ENCODE measurements around the gene ETNPPL. TPM values are rescaled to one million over a fixed set of nuclear protein-coding genes. Genes with fewer than 3 reads are reported as not detected.
"Not testable (repeated sequence)": the region's sequence is repeated elsewhere in the genome, so short reads cannot be mapped to it uniquely, and the experiment has no call there.

Gene ETNPPL
- total RNA-seq, 1 donor from 2014 or later, result 2.9 TPM

DNA sequence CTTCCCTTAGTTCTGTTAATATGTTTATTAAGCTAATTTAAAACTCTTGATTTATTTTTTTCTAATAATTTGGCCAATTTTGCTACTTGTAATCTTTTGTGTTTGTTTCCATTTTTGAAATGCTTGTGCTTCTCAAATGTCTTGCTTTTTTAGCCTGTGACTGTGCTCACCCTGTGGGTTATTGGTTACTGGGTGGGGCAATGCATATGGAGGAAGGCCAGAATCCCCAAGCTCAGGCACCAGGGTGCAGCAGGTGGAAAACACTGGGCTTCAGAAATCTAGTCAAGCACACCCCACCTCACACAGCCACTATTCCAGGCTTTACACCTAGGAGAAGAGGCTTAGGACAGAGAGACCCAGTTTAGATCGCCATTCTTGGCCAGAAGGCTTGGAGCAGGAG, 33.1 kb downstream of the ETNPPL start:
- Mint-ChIP-seq H3K36me3 (no peaks in the 10 kb centered on the region), H3K9me3 (peaks cover under 1% of the 10 kb centered on the region), H3K27me3 (no peaks in the 10 kb centered on the region), H3K27ac (no peak overlapping the region), H3K4me1 (ENCODE audit: unreplicated experiment) (no peaks in the 10 kb centered on the region), H3K4me3 (no peak overlapping the region)
- no peak for DNase-seq (ENCODE audit: extremely low spot score, unreplicated experiment)
- no peak for TF ChIP-seq CTCF (conservative IDR thresholded peaks at IDR 0.05)

DNA sequence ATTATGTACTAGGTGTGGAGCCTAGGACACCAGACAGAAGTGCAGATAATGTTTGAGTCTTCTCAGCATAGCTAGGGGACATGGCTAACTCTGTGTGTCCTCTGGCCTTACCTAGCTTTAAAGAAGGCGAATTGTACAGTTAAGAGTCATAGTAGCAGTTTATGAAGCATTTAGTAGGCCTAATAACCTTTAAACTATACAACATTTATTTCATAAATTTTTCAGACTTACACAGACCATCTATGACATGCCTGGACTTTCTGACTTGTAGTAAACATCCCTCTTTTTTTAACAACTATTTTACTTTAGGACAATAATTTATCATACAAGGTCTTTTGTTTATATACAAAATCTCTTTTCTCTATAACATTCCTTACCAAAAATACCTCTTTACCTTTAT, 37.4 kb downstream of the ETNPPL start:
- H3K27ac Mint-ChIP-seq, result no peak overlapping the region
- H3K9me3 Mint-ChIP-seq, result peaks cover 5% of the 10 kb centered on the region
- no peak overlapping the region for H3K4me3 Mint-ChIP-seq
- no peaks in the 10 kb centered on the region for H3K4me1 Mint-ChIP-seq (ENCODE audit: unreplicated experiment)
- no peaks in the 10 kb centered on the region for H3K36me3 Mint-ChIP-seq
- TF ChIP-seq CTCF (conservative IDR thresholded peaks at IDR 0.05), result no peak
- no peak for DNase-seq (ENCODE audit: extremely low spot score, unreplicated experiment)
- no peaks in the 10 kb centered on the region for H3K27me3 Mint-ChIP-seq

DNA sequence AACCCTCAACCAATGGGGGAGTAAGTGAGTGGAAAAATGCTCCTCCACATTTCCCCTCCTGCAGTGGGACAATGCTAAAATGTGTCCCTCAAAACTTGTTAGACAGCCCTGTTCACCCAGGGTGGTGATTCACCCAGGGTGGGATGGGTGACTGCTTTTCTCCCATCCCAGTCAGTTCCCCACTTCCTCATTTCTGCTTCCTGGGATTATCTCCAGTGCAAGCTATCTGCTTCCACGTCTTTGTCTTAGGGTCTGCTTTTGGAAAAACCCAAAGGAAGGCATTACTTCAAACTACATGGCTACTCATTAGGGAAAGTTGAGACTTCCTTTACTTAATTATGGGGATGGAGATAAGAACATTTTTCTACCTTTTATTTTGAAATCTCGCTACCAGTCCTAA, 45.5 kb downstream of the ETNPPL start:
- Mint-ChIP-seq H3K36me3 (no peaks in the 10 kb centered on the region), H3K27me3 (peaks cover 8% of the 10 kb centered on the region), H3K27ac (no peak overlapping the region), H3K9me3 (no peaks in the 10 kb centered on the region), H3K4me3 (no peak overlapping the region), H3K4me1 (ENCODE audit: unreplicated experiment) (peaks cover 6% of the 10 kb centered on the region)
- no peak for DNase-seq (ENCODE audit: extremely low spot score, unreplicated experiment)
- TF ChIP-seq CTCF (conservative IDR thresholded peaks at IDR 0.05), result no peak

- H3K36me3 Mint-ChIP-seq, result no peaks in the 10 kb centered on the region
- no peak overlapping the region for H3K4me3 Mint-ChIP-seq
- peaks cover 6% of the 10 kb centered on the region for H3K4me1 Mint-ChIP-seq (ENCODE audit: unreplicated experiment)
- H3K27ac Mint-ChIP-seq, result no peak overlapping the region
- DNase-seq (ENCODE audit: extremely low spot score, unreplicated experiment), result no peak
- H3K27me3 Mint-ChIP-seq, result peaks cover 12% of the 10 kb centered on the region
- H3K9me3 Mint-ChIP-seq, result no peaks in the 10 kb centered on the region
- no peak for TF ChIP-seq CTCF (conservative IDR thresholded peaks at IDR 0.05)
These were observed 46.5 kb downstream of the ETNPPL start for GRCh38 chr4:108716340-108716739.

GRCh38 chr4:108714880-108715279, 48.0 kb downstream of the ETNPPL start:
- no peak overlapping the region for H3K27ac Mint-ChIP-seq

GRCh38 chr4:108710578-108710977, 52.3 kb downstream of the ETNPPL start:
- not testable (repeated sequence) for H3K36me3 Mint-ChIP-seq; H3K9me3 Mint-ChIP-seq; H3K4me1 Mint-ChIP-seq (ENCODE audit: unreplicated experiment); H3K4me3 Mint-ChIP-seq; DNase-seq (ENCODE audit: extremely low spot score, unreplicated experiment); H3K27ac Mint-ChIP-seq
- H3K27me3 Mint-ChIP-seq, result peaks cover 11% of the 10 kb centered on the region

More at GRCh38 chr4:108714880-108715279, 48.0 kb downstream of the ETNPPL start:
- peaks cover 15% of the 10 kb centered on the region for H3K27me3 Mint-ChIP-seq
- H3K4me1 Mint-ChIP-seq (ENCODE audit: unreplicated experiment), result peaks cover 6% of the 10 kb centered on the region
- no peaks in the 10 kb centered on the region for H3K36me3 Mint-ChIP-seq
- no peak overlapping the region for H3K4me3 Mint-ChIP-seq
- TF ChIP-seq CTCF (conservative IDR thresholded peaks at IDR 0.05), result no peak
- no peak for DNase-seq (ENCODE audit: extremely low spot score, unreplicated experiment)
- no peaks in the 10 kb centered on the region for H3K9me3 Mint-ChIP-seq
